ENCODE results near the gene MAML3. TPM values are rescaled to one million over a fixed set of nuclear protein-coding genes. Genes with fewer than 3 reads are reported as not detected.
A peak's percentile ranks its signal among the peaks of the same experiment; 100 is the strongest.

The MAML3 gene
- total RNA-seq, 2 experiments from 2014 or later = 2.5 to 2.9 TPM

GRCh38 chr4:140052050-140052449 is 101.9 kb downstream of the MAML3 start:
- Histone ChIP-seq H3K4me3 (ENCODE audit: low read length) (no peak overlapping the region), H3K36me3 (ENCODE audit: insufficient read depth, low read length) (no peaks in the 10 kb centered on the region), H3K27ac (ENCODE audit: low read depth in 1 of 2, low read length in 2 of 2) (no peak overlapping the region), H3K4me1 (ENCODE audit: insufficient read depth, low read length) (peaks cover 14% of the 10 kb centered on the region), H3K9me3 (ENCODE audit: control insufficient read depth in 1 of 2, insufficient read depth in 1 of 2, low read length in 2 of 2) (no peaks in the 10 kb centered on the region), H3K27me3 (ENCODE audit: control insufficient read depth in 1 of 2, insufficient read depth in 2 of 2, low read length in 2 of 2) (no peaks in the 10 kb centered on the region)
- intact Hi-C loops (cut with DNase I, micrococcal nuclease) = loop anchor here in 1 of 2 experiments (1.0 to 5.0 kb wide), 2 partner anchors 100 to 200 kb away; partner anchors contain the start of gene MAML3
- Mint-ChIP-seq H3K4me3 (peak overlapping the region; percentile 1), H3K27me3 (peaks cover 6% of the 10 kb centered on the region), H3K4me1 (ENCODE audit: low read depth) (peaks cover 59% of the 10 kb centered on the region), H3K9me3 (no peaks in the 10 kb centered on the region), H3K36me3 (ENCODE audit: low read depth) (no peaks in the 10 kb centered on the region), H3K27ac (peak overlapping the region; percentile 59)
- ChIA-PET POLR2A (interaction anchor here (0.7 to 1.8 kb wide), 6 partner anchors 18 to 101 kb away, joined by 3 to 15 read pairs (median 6); partner anchors contain the start of gene MAML3), CTCF (interaction anchor here (0.6 to 1.5 kb wide), 5 partner anchors 18 to 201 kb away, joined by 3 to 8 read pairs (median 3); no protein-coding TSS in a partner anchor)
- ATAC-seq (ENCODE audit: poor library complexity) = no peak
- peak; percentile 12 to 63 (median 36) for DNase-seq
- TF ChIP-seq CTCF (IDR thresholded peaks at IDR 0.05) = peak; percentile 43

GRCh38 chr4:140049849-140050637 is 103.9 kb downstream of the MAML3 start:
- H3K9me3 ChIP-seq (ENCODE audit: control insufficient read depth in 1 of 2, insufficient read depth in 1 of 2, low read length in 2 of 2) = no peaks in the 10 kb centered on the region
- no peaks in the 10 kb centered on the region for H3K36me3 Mint-ChIP-seq (ENCODE audit: low read depth)
- no peaks in the 10 kb centered on the region for H3K36me3 ChIP-seq (ENCODE audit: insufficient read depth, low read length)
- H3K27me3 Mint-ChIP-seq = no peaks in the 10 kb centered on the region
- DNase-seq (no peak), ATAC-seq (ENCODE audit: poor library complexity) (no peak)
- intact Hi-C loops (cut with DNase I, micrococcal nuclease) = loop anchor here (1.0 to 5.0 kb wide), 4 partner anchors 21 to 102 kb away; partner anchors contain the start of gene MAML3 (in 1 of the 2)
- peak overlapping the region; percentile 83 for H3K4me3 Mint-ChIP-seq
- ChIA-PET CTCF (interaction anchor here (1.2 to 1.5 kb wide), 3 partner anchors 11 to 202 kb away, joined by 4 to 6 read pairs (median 4); no protein-coding TSS in a partner anchor), POLR2A (interaction anchor here (1.1 to 2.8 kb wide), 7 partner anchors 11 to 312 kb away, joined by 3 to 24 read pairs (median 6); partner anchors contain the start of gene MAML3)
- no peaks in the 10 kb centered on the region for H3K9me3 Mint-ChIP-seq
- H3K27ac Mint-ChIP-seq = peak overlapping the region; percentile 79
- H3K27me3 ChIP-seq (ENCODE audit: control insufficient read depth in 1 of 2, insufficient read depth in 2 of 2, low read length in 2 of 2) = no peaks in the 10 kb centered on the region
- H3K4me1 Mint-ChIP-seq (ENCODE audit: low read depth) = peaks cover 53% of the 10 kb centered on the region
- H3K4me1 ChIP-seq (ENCODE audit: insufficient read depth, low read length) = peaks cover 14% of the 10 kb centered on the region
- H3K27ac ChIP-seq (ENCODE audit: low read depth in 1 of 2, low read length in 2 of 2) = no peak overlapping the region
- TF ChIP-seq CTCF (IDR thresholded peaks at IDR 0.05) = no peak
- H3K4me3 ChIP-seq (ENCODE audit: low read length) = peak overlapping the region; percentile 28

- Mint-ChIP-seq H3K4me3 (peak overlapping the region; percentile 83), H3K36me3 (ENCODE audit: low read depth) (no peaks in the 10 kb centered on the region), H3K9me3 (no peaks in the 10 kb centered on the region), H3K4me1 (ENCODE audit: low read depth) (peaks cover 48% of the 10 kb centered on the region), H3K27ac (peak overlapping the region; percentile 79), H3K27me3 (no peaks in the 10 kb centered on the region)
- ATAC-seq (ENCODE audit: poor library complexity) (peak; percentile 99), DNase-seq (peak; percentile 14 to 72 (median 44))
- ChIA-PET CTCF (interaction anchor here (1.2 to 1.5 kb wide), 3 partner anchors 12 to 203 kb away, joined by 4 to 6 read pairs (median 4); no protein-coding TSS in a partner anchor), POLR2A (interaction anchor here (0.8 to 2.8 kb wide), 8 partner anchors 12 to 312 kb away, joined by 3 to 24 read pairs (median 6); partner anchors contain the start of gene MAML3)
- Histone ChIP-seq H3K36me3 (ENCODE audit: insufficient read depth, low read length) (no peaks in the 10 kb centered on the region), H3K4me3 (ENCODE audit: low read length) (peak overlapping the region; percentile 28), H3K4me1 (ENCODE audit: insufficient read depth, low read length) (peaks cover 14% of the 10 kb centered on the region), H3K27ac (ENCODE audit: low read depth in 1 of 2, low read length in 2 of 2) (peak overlapping the region in 1 of 2 donors; percentile 9), H3K27me3 (ENCODE audit: control insufficient read depth in 1 of 2, insufficient read depth in 2 of 2, low read length in 2 of 2) (no peaks in the 10 kb centered on the region), H3K9me3 (ENCODE audit: control insufficient read depth in 1 of 2, insufficient read depth in 1 of 2, low read length in 2 of 2) (no peaks in the 10 kb centered on the region)
- intact Hi-C loops (cut with DNase I, micrococcal nuclease) = loop anchor here in 1 of 2 experiments (1.0 to 2.0 kb wide), 3 partner anchors 22 to 101 kb away; no protein-coding TSS in a partner anchor
- no peak for TF ChIP-seq CTCF (IDR thresholded peaks at IDR 0.05)
Measured at GRCh38 chr4:140049024-140049848, 104.7 kb downstream of the MAML3 start.

Measured in CD4-positive, alpha-beta T cell (primary cell).